ENCODE measurements around the gene LDLRAP1.
"Not testable (repeated sequence)": the region's sequence is repeated elsewhere in the genome, so short reads cannot be mapped to it uniquely, and the experiment has no call there.

Gene LDLRAP1

GRCh38 chr1:25600971-25601699, 57.7 kb downstream of the LDLRAP1 start:
- not testable (repeated sequence) for DNase-seq

- not testable (repeated sequence) for DNase-seq
Measured at GRCh38 chr1:25603779-25604538, 60.6 kb downstream of the LDLRAP1 start.

- no peak for DNase-seq
Measured at GRCh38 chr1:25607123-25607522, 63.7 kb downstream of the LDLRAP1 start.

DNA sequence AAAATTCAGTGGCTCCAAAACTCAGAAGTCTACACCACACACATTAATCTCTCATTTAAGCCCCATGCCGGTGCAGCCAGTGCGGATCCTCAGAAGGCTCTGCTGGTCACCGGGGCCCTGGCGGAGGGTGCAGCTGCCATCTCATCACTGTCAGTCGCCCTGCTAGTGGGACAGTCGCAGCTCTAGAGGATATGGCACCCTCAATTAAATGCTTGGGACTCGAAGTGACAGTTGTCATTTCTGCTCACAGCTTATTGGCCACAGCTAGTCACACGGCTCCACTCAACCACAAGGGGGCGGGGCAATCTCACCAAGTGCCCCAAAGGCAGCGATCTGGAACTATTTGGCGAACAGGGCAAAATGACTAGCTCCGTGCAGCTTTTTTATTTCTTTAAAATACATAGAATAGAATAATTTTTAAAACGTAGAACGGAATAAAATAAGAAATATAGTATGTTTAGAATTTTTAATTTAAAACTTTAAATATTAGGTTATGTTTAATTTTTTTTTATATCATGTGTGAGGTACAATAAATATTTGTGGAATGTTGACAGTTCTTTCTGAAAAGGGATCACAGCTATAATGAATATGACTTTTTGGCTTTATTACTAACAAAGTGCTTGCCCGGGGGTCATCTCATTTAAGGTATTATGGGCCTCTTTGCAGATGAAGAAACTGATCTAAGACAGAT, 65.2 kb downstream of the LDLRAP1 start:
- DNase-seq: peak in 55 of 58 donors; percentile 22 to 90 (median 60)

GRCh38 chr1:25609921-25610320, 66.5 kb downstream of the LDLRAP1 start:
- DNase-seq: peak in 6 of 58 donors; percentile 9 to 18 (median 15)

GRCh38 chr1:25610822-25611630, 67.6 kb downstream of the LDLRAP1 start:
- no peak for DNase-seq

- no peak for DNase-seq
Measured at GRCh38 chr1:25611843-25612242, 68.4 kb downstream of the LDLRAP1 start.

GRCh38 chr1:25612421-25612820, 69.0 kb downstream of the LDLRAP1 start:
- DNase-seq: no peak

- DNase-seq: no peak
Measured at GRCh38 chr1:25613091-25613490, 69.7 kb downstream of the LDLRAP1 start.

DNA sequence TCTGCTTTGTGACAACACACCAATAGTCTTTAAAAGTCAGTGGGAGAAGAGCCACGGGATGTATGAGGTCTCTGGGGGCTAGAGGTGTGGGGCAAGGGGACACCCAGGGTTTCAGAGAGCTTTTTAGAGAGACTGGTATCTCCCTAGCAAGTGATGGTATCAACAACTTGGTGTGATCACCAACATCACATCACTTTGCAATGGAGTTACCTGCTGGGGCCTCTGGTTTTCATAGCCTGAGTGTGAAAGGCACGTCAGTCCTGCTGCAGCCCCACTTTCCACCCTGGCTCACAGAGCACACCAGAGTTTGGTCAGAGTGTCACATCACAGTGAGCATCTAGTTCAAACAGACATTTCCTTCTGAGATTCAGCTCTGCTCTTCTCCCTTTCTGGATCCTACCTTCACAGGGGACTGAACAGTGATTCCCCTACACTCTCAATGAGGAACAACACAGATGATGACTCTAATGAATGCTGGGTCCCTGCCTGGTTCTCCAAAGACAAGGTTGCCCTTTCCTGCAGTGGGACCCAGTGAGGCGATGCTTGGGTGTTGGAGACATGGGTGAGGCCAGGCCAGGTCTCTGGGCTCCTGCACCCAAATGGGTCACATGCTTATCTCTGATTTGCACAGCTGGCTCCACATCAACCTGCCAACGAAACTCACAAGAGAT, 71.2 kb downstream of the LDLRAP1 start:
- DNase-seq: no peak

DNA sequence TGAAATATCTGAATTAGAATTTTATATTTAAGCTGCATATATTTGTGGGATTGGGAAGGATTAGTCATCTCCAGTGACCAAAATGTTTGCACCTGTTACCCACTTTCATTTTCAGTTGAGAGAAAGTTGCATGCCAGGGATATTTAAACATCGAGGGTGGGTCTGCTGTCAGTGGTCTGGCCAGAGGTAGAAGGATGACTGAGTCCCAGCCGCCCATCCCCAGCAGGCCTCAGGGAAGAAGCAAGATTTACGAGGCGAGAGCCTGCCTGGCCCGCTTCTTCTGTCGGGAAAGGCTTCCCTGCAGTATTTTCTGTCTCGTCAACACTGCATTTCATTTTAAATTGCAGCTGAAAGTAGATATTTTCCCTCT, 71.8 kb downstream of the LDLRAP1 start:
- peak in 1 of 58 donors; percentile 14 for DNase-seq

DNA sequence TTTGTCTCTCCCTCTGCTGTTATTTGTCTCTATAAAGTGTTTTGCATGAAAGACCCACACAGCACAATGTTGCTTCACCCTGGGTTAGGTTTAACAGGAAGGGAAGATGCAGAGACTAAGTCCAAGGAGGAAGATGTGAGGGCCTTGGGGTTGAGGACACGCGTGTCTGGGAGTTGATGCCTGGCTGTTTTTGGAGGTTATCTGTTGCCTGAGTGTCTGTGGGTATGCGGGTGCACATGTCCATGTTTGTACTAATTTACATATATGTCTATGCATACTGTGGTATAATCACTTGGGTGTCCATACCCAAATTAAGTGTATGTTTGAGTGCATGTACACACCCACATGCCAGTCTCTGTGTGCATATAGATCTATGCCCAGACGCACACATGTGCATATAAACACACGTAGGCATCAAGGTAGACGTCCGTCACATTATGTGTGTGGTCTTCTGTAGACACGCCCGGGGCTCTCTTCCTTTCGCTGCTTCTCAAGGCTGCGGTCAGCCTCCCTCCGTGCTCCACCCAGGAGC, 72.2 kb downstream of the LDLRAP1 start:
- peak in 1 of 58 donors; percentile 36 for DNase-seq

GRCh38 chr1:25616095-25616986, 72.9 kb downstream of the LDLRAP1 start, which contains the start of gene MAN1C1:
MAN1C1 (plus strand) TSS chr1:25616791; CDS start chr1:25617798, 1,007 bp downstream.
- DNase-seq: peak in 57 of 58 donors; percentile 33 to 98 (median 87)

- DNase-seq: peak in 1 of 58 donors; percentile 61
Measured at GRCh38 chr1:25616987-25617624, 73.7 kb downstream of the LDLRAP1 start.

DNA sequence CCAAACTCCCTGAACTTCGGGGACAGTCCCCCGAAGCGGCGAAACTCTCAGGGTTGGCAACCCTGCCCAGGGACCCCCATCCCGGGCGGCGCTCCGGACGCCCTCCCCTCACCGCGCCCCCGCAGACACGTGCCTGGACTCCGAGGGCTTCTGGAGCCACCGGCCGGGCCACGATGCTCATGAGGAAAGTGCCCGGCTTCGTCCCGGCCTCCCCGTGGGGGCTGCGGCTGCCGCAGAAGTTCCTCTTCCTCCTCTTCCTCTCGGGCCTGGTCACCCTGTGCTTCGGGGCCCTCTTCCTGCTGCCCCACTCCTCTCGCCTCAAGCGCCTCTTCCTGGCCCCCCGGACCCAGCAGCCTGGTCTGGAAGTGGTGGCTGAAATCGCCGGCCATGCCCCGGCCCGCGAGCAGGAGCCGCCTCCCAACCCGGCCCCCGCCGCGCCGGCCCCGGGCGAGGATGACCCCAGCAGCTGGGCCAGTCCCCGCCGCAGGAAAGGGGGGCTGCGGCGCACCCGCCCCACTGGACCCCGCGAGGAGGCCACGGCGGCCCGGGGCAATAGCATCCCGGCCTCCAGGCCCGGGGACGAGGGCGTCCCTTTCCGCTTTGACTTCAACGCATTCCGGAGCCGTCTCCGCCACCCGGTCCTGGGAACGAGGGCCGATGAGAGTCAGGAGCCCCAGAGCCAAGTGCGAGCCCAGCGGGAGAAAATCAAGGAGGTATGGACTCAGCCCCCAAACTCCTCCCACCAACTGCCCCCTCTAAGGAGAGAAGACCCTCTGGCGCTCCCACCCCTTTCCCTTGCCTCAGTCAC, 74.4 kb downstream of the LDLRAP1 start:
- DNase-seq: peak in 1 of 58 donors; percentile 42

- no peak for DNase-seq
Measured at GRCh38 chr1:25618433-25618808, 75.0 kb downstream of the LDLRAP1 start.
